OCI-LY3 (cell line): ENCODE data around the gene TINCR.

Source experiments
- H2AFZ ChIP-seq: fragments of 200-600, 300-600 bp; shearing (Covaris generic); 2 replicates; pipeline ENCODE4 v1.6.0; 2014; ENCODE audit warnings: antibody characterized with exemption, low read depth, low read length
- H3K27ac ChIP-seq: fragments of 200-600, 300-600 bp; sonication (generic); 2 replicates; pipeline ENCODE4 v1.5.1; 2014; ENCODE audit warnings: mild to moderate bottlenecking, low read length, moderate library complexity, mixed read lengths
- H3K27me3 ChIP-seq: fragments of 200-600, 300-600 bp; sonication (generic); 2 replicates; pipeline ENCODE4 v1.6.1; 2014; ENCODE audit warnings: low read depth, low read length, mixed read lengths
- H3K36me3 ChIP-seq: fragments of 200-600, 300-600 bp; sonication (generic); replicated peaks from 2 replicates; pipeline ENCODE3; 2014; ENCODE audit warnings: low read depth, low read length, mixed read lengths
- H3K4me1 ChIP-seq: fragments of 300-600, 200-600 bp; sonication (generic); 2 replicates; pipeline ENCODE4 v1.6.1; 2014; ENCODE audit warnings: low read length, mixed read lengths
- H3K4me2 ChIP-seq: fragments of 200-600, 300-600 bp; sonication (generic); 2 replicates; pipeline ENCODE4 v1.6.1; 2014; ENCODE audit warnings: low read length, mixed read lengths
- H3K4me3 ChIP-seq: fragments of 300-600, 200-600 bp; sonication (generic); 2 replicates; pipeline ENCODE4 v1.5.1; 2014; ENCODE audit warnings: antibody characterized with exemption, mild to moderate bottlenecking, low read length, moderate library complexity
- H3K79me2 ChIP-seq: fragments of 300-600, 200-600 bp; shearing (Covaris generic); 2 replicates; pipeline ENCODE4 v1.6.1; 2014; ENCODE audit warnings: mild to moderate bottlenecking, low read length, mixed read lengths
- H3K9ac ChIP-seq: fragments of 300-600, 200-600 bp; shearing (Covaris generic); 2 replicates; pipeline ENCODE4 v1.6.0; 2014; ENCODE audit warnings: mild to moderate bottlenecking, low read length, moderate library complexity
- H3K9me3 ChIP-seq: fragments of 200-600, 300-600 bp; shearing (Covaris generic); 2 replicates; pipeline ENCODE4 v1.6.1; 2014; ENCODE audit warnings: low read length, mixed read lengths; ENCODE audit not compliant: insufficient read depth
- H4K20me1 ChIP-seq: fragments of 200-600, 300-600 bp; sonication (generic); 2 replicates; pipeline ENCODE4 v1.6.1; 2016; ENCODE audit warnings: low read length, mixed read lengths; ENCODE audit not compliant: insufficient read depth
- CTCF ChIP-seq: fragments of 200-600, 300-600 bp; sonication (generic); IDR thresholded peaks from 2 replicates; pipeline ENCODE4 v1.5.1; 2014; ENCODE audit warnings: antibody characterized with exemption, low read length, low read depth
- EZH2phosphoT487 ChIP-seq: fragments of 200-600 bp; shearing (Covaris generic); IDR thresholded peaks from 2 replicates; pipeline ENCODE4 v1.6.1; 2018; ENCODE audit warnings: antibody characterized with exemption, mixed run types, low read depth

TINCR gene

DNA sequence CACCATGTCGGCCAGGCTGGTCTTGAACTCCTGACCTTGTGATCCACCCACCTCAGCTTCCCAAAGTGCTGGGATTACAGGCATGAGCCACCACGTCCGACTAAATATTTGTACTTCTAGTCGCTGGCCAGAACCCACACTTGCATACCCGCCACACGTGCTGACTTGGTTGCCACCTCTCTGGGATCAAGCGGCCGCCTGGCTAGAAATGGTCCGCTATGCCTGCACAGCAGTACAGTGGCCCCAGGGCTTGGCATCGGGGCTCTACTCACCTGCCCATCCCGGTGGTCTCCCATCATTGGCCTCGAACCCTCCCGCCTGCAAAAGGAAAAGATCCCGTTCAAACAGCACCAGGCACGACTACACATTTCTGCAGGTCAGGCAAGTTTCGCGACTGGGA is 23.7 kb upstream of the TINCR start:
- H3K27ac ChIP-seq, result no peak overlapping the region
- no peaks in the 10 kb centered on the region for H3K4me1 ChIP-seq
- H2AFZ ChIP-seq, result no peak overlapping the region
- peaks cover 85% of the 10 kb centered on the region for H3K36me3 ChIP-seq
- no peak for TF ChIP-seq CTCF
- no peak for TF ChIP-seq EZH2phosphoT487
- no peak overlapping the region for H3K4me2 ChIP-seq
- H4K20me1 ChIP-seq, result 0 out of 2 replicates have a peak, but pooled peaks cover 7% of the 10 kb centered on the region
- H3K9ac ChIP-seq, result no peak overlapping the region
- no peaks in the 10 kb centered on the region for H3K9me3 ChIP-seq
- no peaks in the 10 kb centered on the region for H3K27me3 ChIP-seq
- no peaks in the 10 kb centered on the region; the same call in 1 of the 2 replicates for H3K79me2 ChIP-seq
- no peak overlapping the region for H3K4me3 ChIP-seq

DNA sequence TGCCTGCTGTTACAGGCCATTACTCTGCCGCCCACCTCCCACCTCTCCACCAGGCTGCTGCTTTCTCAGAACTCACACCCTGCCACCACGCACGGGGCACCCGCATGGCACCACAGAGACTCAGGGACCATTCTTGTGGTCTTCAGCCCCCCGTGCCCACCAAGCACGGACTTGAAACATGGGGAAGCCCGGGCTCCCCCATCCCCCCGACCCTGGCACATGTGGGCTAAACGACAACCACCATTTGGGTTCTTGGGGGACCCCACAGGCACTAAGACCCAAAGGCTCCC is 23.1 kb upstream of the TINCR start:
- H3K36me3 ChIP-seq, result peaks cover 87% of the 10 kb centered on the region
- 0 out of 2 replicates have a peak, but pooled peaks cover 12% of the 10 kb centered on the region for H4K20me1 ChIP-seq
- no peak overlapping the region for H3K9ac ChIP-seq

DNA sequence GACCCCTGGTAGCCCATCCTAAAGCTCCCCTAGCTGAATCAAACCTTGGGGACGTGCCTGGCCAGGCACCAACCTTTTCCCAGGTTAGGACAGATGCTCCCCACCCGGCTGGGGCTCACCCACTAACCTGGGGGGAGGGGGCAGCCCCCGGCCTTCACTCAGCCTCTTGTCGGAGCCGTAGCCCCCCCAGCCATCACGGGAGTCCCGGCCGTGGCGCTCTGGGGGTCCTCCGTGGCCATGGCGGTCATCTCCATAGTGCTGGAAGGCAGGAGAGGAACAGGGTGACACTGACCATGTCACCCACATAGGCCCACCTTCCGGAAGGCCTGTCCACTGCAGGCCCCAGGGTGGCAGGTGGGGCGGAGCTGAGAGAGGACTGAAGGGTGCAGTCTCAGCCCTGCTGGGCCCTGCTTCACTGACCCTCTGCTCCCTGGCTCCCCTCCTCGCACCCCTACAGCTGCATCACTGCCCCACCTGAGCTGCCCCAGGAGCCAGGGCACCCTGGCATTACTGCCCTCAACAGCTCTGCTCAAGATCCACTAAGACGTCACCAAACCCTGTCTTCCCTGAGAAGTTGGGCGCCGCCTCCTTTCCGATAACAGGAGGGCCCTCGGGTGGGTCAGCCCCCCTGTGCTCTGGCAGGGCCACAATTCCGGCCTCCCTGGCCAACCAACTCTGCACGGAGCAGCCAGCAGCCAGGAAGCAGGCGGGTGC is 22.6 kb upstream of the TINCR start:
- Histone ChIP-seq H2AFZ (no peak overlapping the region), H3K36me3 (peaks cover 82% of the 10 kb centered on the region), H3K4me2 (no peak overlapping the region), H3K4me3 (no peak overlapping the region), H3K9me3 (no peaks in the 10 kb centered on the region), H3K27ac (no peak overlapping the region), H4K20me1 (0 out of 2 replicates have a peak, but pooled peaks cover 12% of the 10 kb centered on the region), H3K4me1 (no peaks in the 10 kb centered on the region), H3K9ac (no peak overlapping the region), H3K79me2 (no peaks in the 10 kb centered on the region; the same call in 1 of the 2 replicates), H3K27me3 (no peaks in the 10 kb centered on the region)
- TF ChIP-seq CTCF, result no peak
- no peak for TF ChIP-seq EZH2phosphoT487

More for the DNA sequence above, 23.1 kb upstream of the TINCR start:
- H3K4me2 ChIP-seq, result no peak overlapping the region
- H3K27me3 ChIP-seq, result no peaks in the 10 kb centered on the region
- no peak for TF ChIP-seq EZH2phosphoT487
- TF ChIP-seq CTCF, result no peak
- no peak overlapping the region for H2AFZ ChIP-seq
- no peaks in the 10 kb centered on the region for H3K4me1 ChIP-seq
- no peaks in the 10 kb centered on the region; the same call in 1 of the 2 replicates for H3K79me2 ChIP-seq
- no peak overlapping the region for H3K4me3 ChIP-seq
- no peaks in the 10 kb centered on the region for H3K9me3 ChIP-seq
- no peak overlapping the region for H3K27ac ChIP-seq

GRCh38 chr19:5588906-5589676 is 21.3 kb upstream of the TINCR start:
- H3K4me2 ChIP-seq, result no peak overlapping the region
- H3K9me3 ChIP-seq, result no peaks in the 10 kb centered on the region
- no peak overlapping the region for H3K4me3 ChIP-seq
- no peaks in the 10 kb centered on the region for H3K4me1 ChIP-seq
- no peaks in the 10 kb centered on the region for H3K27me3 ChIP-seq
- H4K20me1 ChIP-seq, result peaks cover 12% of the 10 kb centered on the region; the same call in 1 of the 2 replicates
- H3K79me2 ChIP-seq, result no peaks in the 10 kb centered on the region
- no peak overlapping the region for H2AFZ ChIP-seq
- H3K36me3 ChIP-seq, result peaks cover 70% of the 10 kb centered on the region
- no peak overlapping the region for H3K27ac ChIP-seq
- TF ChIP-seq EZH2phosphoT487, result no peak
- no peak for TF ChIP-seq CTCF
- no peak overlapping the region for H3K9ac ChIP-seq
